GM18505 (cell line): ENCODE data around the gene SEBOX.

ENCODE experiments used
- ATAC-seq: cut with Tn5 transposase; IDR thresholded peaks from one replicate; pipeline ENCODE4 v1.9.1; 2021; ENCODE audit not compliant: unreplicated experiment
- POLR2A ChIP-seq: IDR thresholded peaks from 4 replicates; pipeline ENCODE4 v1.6.1; 2011; ENCODE audit warnings: borderline replicate concordance; ENCODE audit not compliant: insufficient read depth, insufficient read length; ENCODE audit errors: extremely low read depth

SEBOX gene

GRCh38 chr17:28385037-28385400 is 20.0 kb upstream of the SEBOX start:
- no peak for ATAC-seq

GRCh38 chr17:28384281-28385036 is 19.5 kb upstream of the SEBOX start:
- ATAC-seq = peak; percentile 65
- peak; percentile 74 for TF ChIP-seq POLR2A

More at GRCh38 chr17:28385037-28385400, 20.0 kb upstream of the SEBOX start:
- TF ChIP-seq POLR2A = no peak

- TF ChIP-seq POLR2A = no peak
- no peak for ATAC-seq
Measured at GRCh38 chr17:28381141-28381825, 16.3 kb upstream of the SEBOX start.

GRCh38 chr17:28379814-28380801 is 15.1 kb upstream of the SEBOX start:
- ATAC-seq = no peak

GRCh38 chr17:28372945-28373274 is 7.9 kb upstream of the SEBOX start:
- ATAC-seq = no peak
- no peak for TF ChIP-seq POLR2A

More at GRCh38 chr17:28379814-28380801, 15.1 kb upstream of the SEBOX start:
- TF ChIP-seq POLR2A = no peak

GRCh38 chr17:28372203-28372944 is 7.4 kb upstream of the SEBOX start:
- no peak for ATAC-seq
- no peak for TF ChIP-seq POLR2A

GRCh38 chr17:28371245-28372202 is 6.5 kb upstream of the SEBOX start, which contains the start of gene SARM1:
Gene SARM1, plus strand, starts transcription at chr17:28371694. Its CDS starts 339 bp downstream, at chr17:28372033.
- ATAC-seq = peak; percentile 65
- TF ChIP-seq POLR2A = peak; percentile 40

- ATAC-seq = no peak
- no peak for TF ChIP-seq POLR2A
Measured at GRCh38 chr17:28370744-28371103, 5.7 kb upstream of the SEBOX start.

- TF ChIP-seq POLR2A = no peak
- no peak for ATAC-seq
Measured at GRCh38 chr17:28370035-28370743, 5.2 kb upstream of the SEBOX start, which contains the start of gene VTN. Gene VTN, minus strand, starts transcription at chr17:28370307. Its CDS starts 104 bp downstream, at chr17:28370203.

- TF ChIP-seq POLR2A = no peak
- no peak for ATAC-seq
Measured at GRCh38 chr17:28369684-28370034, 4.7 kb upstream of the SEBOX start.
